Measurements from ENCODE around the gene PPEF2.

- TF ChIP-seq REST (IDR thresholded peaks at IDR 0.05; ENCODE audit: low read depth) (no peak), CEBPB (IDR thresholded peaks at IDR 0.05) (no peak), TAF1 (IDR thresholded peaks at IDR 0.05; ENCODE audit: low read depth) (no peak), MAX (IDR thresholded peaks at IDR 0.05) (no peak), YY1 (IDR thresholded peaks at IDR 0.05; ENCODE audit: low read depth) (no peak)
Observed at GRCh38 chr4:75886104-75886503, 16.1 kb downstream of the PPEF2 start.
